Measurements from ENCODE around the gene MIDN.

The MIDN gene

DNA sequence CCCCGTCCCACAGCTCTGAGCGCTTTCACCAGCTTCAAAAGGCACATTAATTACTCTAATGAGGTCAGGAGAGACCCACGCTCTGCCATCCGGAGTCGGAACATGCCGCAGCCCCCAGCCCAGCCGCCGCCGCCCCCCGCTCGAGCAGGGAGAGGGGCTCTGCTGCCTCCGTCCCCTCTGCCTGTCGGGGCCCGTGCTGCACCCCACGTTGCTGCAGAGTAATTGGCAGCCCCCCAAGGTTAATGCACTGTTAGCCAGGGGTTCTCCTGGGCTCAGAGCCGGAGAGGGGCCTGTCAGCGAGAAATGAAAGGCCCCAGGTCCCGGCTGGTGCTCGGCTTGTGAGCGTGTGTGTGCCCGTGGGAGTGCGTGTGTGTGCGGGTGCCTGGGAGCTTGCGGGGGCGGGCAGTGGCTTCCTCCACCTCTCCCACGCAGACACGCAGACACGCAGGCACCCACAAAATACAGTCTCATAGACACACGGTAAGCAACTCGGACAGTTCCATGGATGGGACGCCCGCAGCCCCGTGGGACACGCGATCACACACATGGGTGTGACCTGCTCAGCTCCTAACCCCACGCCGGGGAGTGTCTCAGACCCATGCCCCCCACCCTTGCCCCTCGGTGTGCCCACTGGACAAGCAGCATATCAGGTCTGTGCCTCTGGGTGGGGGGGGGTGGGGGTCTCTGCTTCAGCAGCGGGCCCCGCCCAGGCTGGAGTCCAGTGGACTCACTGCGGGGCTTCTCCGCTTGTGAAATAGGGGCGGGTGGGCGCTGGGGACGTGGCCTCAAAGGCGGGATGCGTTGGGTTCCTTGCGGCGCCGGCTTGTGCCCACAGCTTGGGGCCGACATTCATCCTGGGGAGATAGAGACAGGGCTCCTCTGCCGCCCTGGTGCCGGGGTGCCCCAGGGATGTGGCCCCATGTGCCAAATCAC is 32.5 kb downstream of the MIDN start:
- H3K36me3 ChIP-seq, result peaks cover 27% of the 10 kb centered on the region
- peaks cover 33% of the 10 kb centered on the region for H3K27me3 ChIP-seq
- H3K9ac ChIP-seq, result no peak overlapping the region
- no peak for TF ChIP-seq Cebpa-rat (IDR thresholded peaks at IDR 0.05)
- no peak overlapping the region for H3K27ac ChIP-seq
- H3K4me3 ChIP-seq, result no peak overlapping the region
- peaks cover 50% of the 10 kb centered on the region for H4K20me1 ChIP-seq
- H3K4me1 ChIP-seq, result peaks cover 32% of the 10 kb centered on the region
- no peak overlapping the region for H3K4me2 ChIP-seq
- H3K9me3 ChIP-seq, result no peaks in the 10 kb centered on the region

DNA sequence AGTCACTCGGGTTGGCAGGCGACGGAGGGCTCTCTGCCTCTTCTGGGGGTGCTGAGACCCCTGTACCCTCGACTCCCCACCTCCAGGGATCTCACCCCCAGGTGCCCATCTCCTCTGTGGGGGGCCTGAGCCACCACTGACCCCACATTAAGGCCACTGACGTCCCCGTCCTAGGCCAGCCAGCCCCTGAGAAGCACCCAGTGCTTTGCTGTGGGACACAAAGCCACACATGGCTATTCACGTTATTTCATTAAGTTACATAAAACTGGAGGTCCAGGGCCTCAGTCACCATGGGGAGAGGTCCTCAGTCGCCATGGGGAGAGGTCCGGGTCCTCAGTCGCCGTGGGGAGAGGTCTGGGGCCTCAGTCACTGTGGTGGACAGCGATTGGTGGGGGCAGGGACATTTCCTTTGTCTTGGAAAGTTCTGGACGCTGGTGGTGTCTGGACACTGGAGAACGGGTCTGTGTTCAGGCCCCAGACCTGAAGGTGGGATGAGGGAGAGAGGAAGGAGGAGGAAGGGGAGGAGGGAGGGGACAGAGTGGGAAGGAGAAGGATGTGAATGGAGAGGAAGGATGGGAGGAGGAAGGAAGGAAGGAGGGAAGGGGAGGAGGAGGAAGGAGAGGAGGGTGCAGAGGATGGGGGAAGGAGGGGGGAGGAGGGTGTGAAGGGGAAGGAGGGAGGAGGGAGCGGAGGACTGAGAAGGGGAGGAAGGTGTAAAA is 33.3 kb downstream of the MIDN start:
- peaks cover 46% of the 10 kb centered on the region for H4K20me1 ChIP-seq

DNA sequence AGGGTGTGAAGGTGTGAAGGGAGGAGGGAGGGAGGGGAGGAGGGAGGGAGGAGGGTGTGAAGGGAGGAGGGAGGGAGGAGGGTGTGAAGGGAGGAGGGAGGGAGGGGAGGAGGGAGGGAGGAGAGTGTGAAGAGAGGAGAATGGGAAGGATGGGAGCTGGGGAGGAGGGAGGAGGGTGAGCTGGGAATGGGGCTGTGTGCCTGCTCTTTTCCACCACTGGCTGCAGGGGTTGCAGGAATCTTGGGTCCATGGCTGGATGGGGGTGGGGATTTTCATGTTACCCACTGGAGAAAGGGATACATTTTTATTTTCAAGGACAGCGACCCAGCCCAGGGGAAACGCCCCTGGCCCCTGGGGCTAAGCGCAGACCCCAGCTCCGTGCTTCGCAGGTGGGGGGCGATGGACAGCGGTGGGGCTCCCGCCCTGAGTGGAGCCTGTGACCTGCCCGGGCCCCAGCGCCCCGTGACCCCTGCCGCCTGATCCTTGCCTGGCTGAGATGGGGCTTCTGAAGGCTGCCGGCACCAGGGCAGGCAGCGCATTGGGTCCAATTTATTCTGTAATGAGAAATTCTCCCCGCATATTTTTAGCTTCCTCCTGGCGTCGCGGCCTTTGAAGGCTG is 34.3 kb downstream of the MIDN start:
- peaks cover 20% of the 10 kb centered on the region for H3K36me3 ChIP-seq
- H3K9me3 ChIP-seq, result no peaks in the 10 kb centered on the region
- peaks cover 51% of the 10 kb centered on the region for H3K27me3 ChIP-seq
- H3K4me2 ChIP-seq, result no peak overlapping the region
- no peak overlapping the region for H3K9ac ChIP-seq
- TF ChIP-seq Cebpa-rat (IDR thresholded peaks at IDR 0.05), result no peak
- H3K27ac ChIP-seq, result no peak overlapping the region
- peaks cover 49% of the 10 kb centered on the region for H4K20me1 ChIP-seq
- H3K4me1 ChIP-seq, result peaks cover 31% of the 10 kb centered on the region
- H3K4me3 ChIP-seq, result no peak overlapping the region

More for the DNA sequence above, 33.3 kb downstream of the MIDN start:
- peaks cover 27% of the 10 kb centered on the region for H3K36me3 ChIP-seq
- peaks cover 31% of the 10 kb centered on the region for H3K4me1 ChIP-seq
- H3K27ac ChIP-seq, result no peak overlapping the region
- peaks cover 41% of the 10 kb centered on the region for H3K27me3 ChIP-seq
- H3K4me2 ChIP-seq, result no peak overlapping the region
- TF ChIP-seq Cebpa-rat (IDR thresholded peaks at IDR 0.05), result no peak
- H3K9ac ChIP-seq, result no peak overlapping the region
- no peak overlapping the region for H3K4me3 ChIP-seq
- no peaks in the 10 kb centered on the region for H3K9me3 ChIP-seq

DNA sequence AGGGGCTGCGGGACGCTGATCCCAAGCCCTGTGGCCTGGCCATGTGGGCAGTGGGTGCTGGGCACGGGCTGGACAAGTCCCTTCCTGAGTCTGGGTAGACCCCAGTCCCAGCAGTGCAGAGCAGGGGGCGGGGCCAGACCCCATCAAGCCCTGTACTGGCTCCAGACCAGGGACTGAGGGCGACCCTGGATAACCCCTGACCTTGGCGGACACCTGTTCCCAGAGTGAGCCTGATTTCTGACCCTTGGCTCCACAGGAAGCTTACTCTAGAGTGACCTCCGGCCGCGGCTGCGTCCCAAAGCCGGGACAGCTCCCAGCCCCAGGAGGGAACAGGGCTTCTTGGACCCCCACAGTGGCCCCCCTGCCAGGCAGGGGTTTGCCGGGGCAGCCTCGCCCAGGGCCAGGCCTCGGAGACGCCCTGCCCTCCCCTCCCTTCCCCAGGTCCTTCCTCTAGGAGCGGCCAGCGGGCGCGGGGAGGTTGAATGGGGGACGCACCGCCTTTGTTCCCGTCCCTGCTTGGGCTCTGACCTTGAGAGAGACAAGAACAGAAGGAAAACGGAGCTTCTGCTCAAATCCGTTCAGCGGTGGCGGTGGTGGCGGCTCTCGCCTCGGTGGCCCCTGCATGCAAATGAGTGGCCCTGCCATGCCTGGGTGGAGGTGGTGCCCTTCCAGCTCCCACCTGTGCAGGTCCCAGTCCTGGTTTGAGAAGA is 35.0 kb downstream of the MIDN start:
- H3K36me3 ChIP-seq, result peaks cover 13% of the 10 kb centered on the region
- H3K4me3 ChIP-seq, result no peak overlapping the region
- no peak overlapping the region for H3K9ac ChIP-seq
- H4K20me1 ChIP-seq, result peaks cover 55% of the 10 kb centered on the region
- no peaks in the 10 kb centered on the region for H3K9me3 ChIP-seq
- no peak for TF ChIP-seq Cebpa-rat (IDR thresholded peaks at IDR 0.05)
- peaks cover 58% of the 10 kb centered on the region for H3K27me3 ChIP-seq
- no peak overlapping the region for H3K4me2 ChIP-seq
- peaks cover 30% of the 10 kb centered on the region for H3K4me1 ChIP-seq
- H3K27ac ChIP-seq, result no peak overlapping the region

DNA sequence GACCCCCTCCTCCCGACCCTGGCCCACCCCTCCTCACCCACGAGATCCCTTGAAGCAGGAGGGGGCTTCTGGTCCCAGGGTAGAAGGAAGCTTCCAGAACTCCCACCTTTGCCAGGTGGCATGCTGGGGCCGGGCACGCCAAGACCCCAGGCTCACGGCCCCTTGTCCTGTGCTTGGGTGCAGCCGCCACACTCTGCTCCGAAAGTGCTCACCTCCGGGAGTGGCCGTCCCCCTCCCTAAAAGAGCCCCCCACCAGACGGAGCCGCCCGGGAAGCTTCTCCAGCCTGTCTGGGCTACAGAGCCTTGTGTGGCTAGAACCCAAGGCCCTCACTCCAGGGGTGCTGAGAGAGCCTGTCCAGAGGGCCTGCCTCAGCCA is 35.5 kb downstream of the MIDN start:
- no peak for TF ChIP-seq Cebpa-rat (IDR thresholded peaks at IDR 0.05)
- Histone ChIP-seq H4K20me1 (peaks cover 57% of the 10 kb centered on the region), H3K27me3 (peaks cover 63% of the 10 kb centered on the region), H3K36me3 (peaks cover 8% of the 10 kb centered on the region), H3K4me1 (peaks cover 36% of the 10 kb centered on the region), H3K9me3 (no peaks in the 10 kb centered on the region), H3K4me2 (no peak overlapping the region), H3K27ac (no peak overlapping the region), H3K9ac (no peak overlapping the region), H3K4me3 (no peak overlapping the region)

DNA sequence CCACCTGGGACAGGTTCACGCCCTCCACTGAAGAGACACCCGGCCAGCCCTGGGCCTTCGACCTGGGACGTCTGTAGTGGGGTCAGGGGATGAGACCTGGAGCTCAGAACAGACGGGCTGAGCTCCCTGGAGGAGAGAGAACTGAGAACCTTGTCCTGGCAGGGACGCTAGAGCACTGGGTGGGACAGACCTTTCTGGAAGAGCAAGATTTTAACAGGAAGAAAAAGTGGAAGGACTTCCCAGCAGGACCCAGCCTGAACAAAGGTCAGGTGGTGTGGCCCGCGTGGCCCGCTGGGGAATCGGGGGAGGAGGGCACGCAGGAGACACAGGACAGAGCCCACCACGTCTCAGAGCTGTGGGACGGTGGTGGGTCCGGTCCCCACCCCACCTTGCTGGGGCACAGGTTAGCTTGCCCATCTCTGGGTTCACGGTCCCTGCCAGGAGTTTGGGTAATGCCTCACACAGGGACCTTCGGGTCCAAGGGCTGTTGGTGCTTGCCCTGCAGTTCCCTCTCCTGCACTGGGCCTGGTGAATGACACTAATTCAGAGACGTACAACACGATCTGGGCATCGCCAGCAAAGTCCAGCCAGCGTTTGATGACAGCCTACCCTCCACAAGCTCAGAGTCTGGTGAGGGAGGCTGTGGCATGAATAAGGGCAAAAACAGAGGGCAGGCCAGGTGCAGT is 36.1 kb downstream of the MIDN start:
- Histone ChIP-seq H4K20me1 (peaks cover 57% of the 10 kb centered on the region), H3K4me1 (peaks cover 36% of the 10 kb centered on the region), H3K27me3 (peaks cover 68% of the 10 kb centered on the region), H3K4me3 (no peak overlapping the region), H3K36me3 (peaks cover 2% of the 10 kb centered on the region), H3K9ac (no peak overlapping the region), H3K27ac (no peak overlapping the region), H3K9me3 (no peaks in the 10 kb centered on the region), H3K4me2 (no peak overlapping the region)
- no peak for TF ChIP-seq Cebpa-rat (IDR thresholded peaks at IDR 0.05)

DNA sequence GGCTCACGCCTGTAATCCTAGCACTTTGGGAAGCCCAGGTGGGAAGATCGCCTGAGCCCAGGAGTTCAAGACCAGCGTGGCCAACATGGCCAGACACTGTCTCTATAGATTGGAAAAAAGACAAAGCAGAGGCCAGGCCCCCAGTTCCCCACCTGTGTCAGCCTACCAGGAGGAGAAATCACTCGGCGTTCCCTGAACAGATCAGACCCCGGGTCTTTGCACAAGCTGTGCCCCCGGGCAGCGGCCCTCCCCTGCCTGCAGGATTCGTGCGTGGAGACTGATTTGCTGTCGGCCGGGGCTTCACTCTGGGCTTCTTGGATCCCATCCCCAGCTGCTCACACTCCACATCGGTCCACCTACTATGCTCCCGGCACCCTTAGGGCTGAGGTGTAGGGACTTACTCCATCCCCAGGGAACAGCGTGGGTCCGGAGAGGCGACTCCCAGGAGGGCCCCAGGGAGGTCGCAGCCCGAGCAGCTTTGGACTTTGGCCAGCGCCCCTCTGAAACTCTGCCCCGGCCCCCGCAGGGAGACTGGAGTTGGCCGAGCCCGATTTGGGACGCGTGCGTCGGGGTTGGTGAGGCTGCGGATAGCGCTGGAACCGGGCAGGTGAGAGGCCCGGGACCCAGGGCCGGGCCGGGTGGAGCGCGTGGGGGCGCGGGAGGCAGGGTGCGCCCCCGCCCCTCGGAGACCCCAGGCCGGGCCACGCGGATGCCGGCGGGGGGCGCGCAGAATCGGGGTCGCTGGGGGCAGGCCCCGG is 36.8 kb downstream of the MIDN start:
- Histone ChIP-seq H3K36me3 (no peaks in the 10 kb centered on the region), H3K4me2 (peak overlapping the region; percentile 98), H3K4me3 (peak overlapping the region; percentile 72), H3K27ac (no peak overlapping the region), H3K9ac (no peak overlapping the region), H4K20me1 (peaks cover 58% of the 10 kb centered on the region), H3K27me3 (peaks cover 71% of the 10 kb centered on the region), H3K4me1 (peaks cover 33% of the 10 kb centered on the region), H3K9me3 (no peaks in the 10 kb centered on the region)
- no peak for TF ChIP-seq Cebpa-rat (IDR thresholded peaks at IDR 0.05)

DNA sequence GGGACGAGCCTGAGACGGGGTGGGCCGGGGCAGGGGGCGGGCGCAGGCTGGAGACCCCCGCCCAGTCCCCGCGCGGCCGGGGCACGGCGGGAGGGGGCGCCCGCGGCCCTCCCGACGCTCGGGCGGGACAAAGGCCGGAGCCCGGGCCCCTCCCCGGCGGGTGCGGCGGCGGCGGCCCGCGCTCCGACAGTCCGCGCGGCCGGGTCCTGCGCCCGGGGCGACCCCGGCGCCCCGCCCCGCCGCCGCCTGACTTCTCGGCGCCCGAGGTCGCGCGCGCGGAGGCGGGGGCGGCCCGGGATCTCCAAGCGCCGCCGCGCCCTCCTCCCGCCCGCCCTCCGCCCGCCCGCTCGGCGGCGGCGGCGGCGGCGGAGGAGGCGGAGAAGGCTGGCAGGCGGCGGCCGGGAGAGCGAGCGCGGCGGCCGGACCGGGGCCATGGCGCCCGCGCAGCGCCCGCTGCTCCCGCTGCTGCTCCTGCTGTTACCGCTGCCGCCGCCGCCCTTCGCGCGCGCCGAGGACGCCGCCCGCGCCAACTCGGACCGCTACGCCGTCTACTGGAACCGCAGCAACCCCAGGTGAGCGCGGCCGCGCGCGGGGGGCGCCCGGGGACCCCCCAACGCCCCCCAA is 37.5 kb downstream of the MIDN start, which contains the start of gene EFNA2:
EFNA2 (plus strand) TSS at position 137 of the 624 bp plus-strand sequence; CDS start at position 433, 296 bp downstream.
- peaks cover 61% of the 10 kb centered on the region for H4K20me1 ChIP-seq
- H3K4me1 ChIP-seq, result peaks cover 40% of the 10 kb centered on the region
- no peak for TF ChIP-seq Cebpa-rat (IDR thresholded peaks at IDR 0.05)
- H3K9me3 ChIP-seq, result no peaks in the 10 kb centered on the region
- peak within 1 kb of the TSS; percentile 98 for H3K4me2 ChIP-seq
- peak within 1 kb of the TSS; percentile 60 for H3K9ac ChIP-seq
- peak within 1 kb of the TSS; percentile 72 for H3K4me3 ChIP-seq
- peaks cover 78% of the 10 kb centered on the region for H3K27me3 ChIP-seq
- H3K27ac ChIP-seq, result peak within 1 kb of the TSS; percentile 53; the same call in 1 of the 2 replicates
- no peaks in the 10 kb centered on the region for H3K36me3 ChIP-seq
